ENCODE measurements around the gene SPRR3.
"Not testable (repeated sequence)": the region's sequence is repeated elsewhere in the genome, so short reads cannot be mapped to it uniquely, and the experiment has no call there.

Gene SPRR3

DNA sequence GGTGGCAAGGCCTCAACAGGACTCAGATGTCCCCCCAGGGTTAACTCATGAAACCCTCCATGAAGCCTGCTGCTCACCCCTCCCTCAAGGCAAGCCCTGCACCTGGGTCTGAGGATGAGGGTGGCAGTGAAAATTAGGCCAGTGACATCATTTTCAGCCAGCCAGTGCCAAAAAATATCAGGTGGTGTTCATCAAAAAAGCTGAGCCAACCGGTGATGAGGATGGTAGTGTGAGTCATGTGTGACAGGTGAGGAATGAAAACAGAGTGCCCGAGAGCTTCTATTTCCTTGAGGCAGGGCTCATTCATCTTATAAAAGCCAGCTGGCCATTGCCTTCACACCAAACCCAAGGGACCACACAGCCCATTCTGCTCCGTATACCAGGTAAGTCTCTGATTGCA, 17.8 kb upstream of the SPRR3 start, which contains the start of gene SPRR1A:
SPRR1A (plus strand) TSS at position 339 of the 400 bp plus-strand sequence. CDS start 1,150 bp downstream, outside the sequence.
- DNase-seq (ENCODE audit: low spot score) = no peak

DNA sequence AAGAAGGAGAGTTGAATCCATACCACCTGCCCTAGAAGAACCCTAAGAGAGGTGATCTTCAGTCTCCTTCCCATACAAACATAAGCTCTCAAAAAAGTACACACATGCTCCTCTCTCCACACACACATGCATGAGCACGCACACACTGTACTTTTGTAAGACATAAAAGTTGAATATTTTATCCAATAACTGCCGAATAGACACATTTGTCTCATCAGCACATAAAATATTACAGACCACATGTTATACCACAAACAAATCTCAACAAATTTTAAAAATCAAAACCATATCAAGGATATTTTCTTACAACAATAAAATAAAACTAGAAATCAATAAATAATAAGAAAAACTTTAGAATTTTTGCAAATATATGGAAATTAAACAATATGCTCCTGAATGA, 15.0 kb upstream of the SPRR3 start:
- DNase-seq (ENCODE audit: low spot score) = no peak

DNA sequence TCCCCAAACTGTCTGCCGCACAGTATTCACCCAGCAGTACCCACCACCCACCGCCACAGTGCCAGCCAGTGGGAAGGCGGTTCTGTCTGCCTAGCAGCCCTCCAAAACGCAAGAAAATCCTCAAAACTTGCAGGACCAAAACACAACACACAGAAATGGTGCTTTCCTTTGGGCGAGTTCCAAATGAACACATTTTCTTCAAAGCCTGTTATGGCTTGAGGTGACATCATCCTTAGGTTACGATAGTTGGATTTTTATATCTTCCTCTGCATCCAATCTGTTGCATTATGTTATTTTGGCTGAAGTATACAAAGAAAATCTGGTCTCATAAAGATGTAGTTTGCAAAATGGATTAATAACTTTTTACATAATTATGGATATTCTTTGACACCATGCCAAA, 8.4 kb upstream of the SPRR3 start:
- DNase-seq (ENCODE audit: low spot score) = no peak

DNA sequence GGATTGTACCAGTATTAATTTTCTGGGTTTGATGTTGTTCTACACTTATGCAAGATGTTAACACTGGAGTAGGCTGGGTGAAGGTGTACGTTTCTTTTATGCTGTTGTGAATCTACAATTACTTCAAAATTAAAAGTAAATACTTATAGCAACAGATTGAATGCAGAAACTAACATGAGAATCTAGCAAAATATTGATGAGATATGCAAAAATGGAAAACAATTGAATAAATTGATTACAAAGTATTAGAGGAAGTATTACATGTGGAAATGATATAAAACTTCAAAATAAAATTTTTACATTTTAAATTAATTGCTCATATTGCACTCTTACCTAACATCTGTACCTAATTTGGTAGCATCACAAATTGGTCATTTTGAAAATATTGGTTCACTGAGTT, 5.7 kb upstream of the SPRR3 start:
- no peak for DNase-seq (ENCODE audit: low spot score)

DNA sequence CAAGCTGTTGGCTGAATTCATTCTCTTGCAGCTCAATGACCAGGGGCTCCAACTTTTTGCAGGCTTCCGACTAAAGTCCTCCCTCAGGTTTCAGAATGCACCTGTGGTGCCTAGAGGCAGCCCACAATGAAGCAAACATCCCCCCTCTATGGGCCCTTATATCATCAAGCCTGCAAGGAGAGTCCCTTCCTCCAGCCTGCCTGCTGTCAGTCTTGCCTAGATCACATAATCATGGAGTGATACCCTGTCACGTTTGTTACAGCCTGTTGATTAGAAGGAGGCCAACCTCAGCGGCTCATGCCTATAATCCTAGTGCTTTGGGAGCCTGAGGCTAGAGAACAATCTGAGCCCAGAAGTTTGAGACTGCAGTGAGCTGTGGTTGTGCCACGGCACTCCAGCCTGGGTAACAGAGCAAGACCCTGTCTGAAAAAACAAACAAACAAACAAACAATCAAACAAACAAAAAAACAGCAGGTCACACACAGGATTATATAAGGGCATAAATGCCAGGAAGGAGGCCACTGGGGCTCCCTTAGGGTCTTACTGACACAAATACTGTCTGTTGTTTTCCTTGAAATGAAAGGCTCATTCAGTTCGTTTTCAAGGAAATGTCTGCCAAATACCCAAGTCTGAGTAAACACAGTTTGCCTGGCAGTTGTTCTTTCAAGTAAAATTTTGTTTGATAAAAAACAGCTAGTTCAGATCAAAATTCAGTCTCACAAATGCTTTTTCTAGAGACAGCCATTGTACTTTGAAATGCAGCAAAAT, 4.7 kb upstream of the SPRR3 start:
- no peak for DNase-seq (ENCODE audit: low spot score)

DNA sequence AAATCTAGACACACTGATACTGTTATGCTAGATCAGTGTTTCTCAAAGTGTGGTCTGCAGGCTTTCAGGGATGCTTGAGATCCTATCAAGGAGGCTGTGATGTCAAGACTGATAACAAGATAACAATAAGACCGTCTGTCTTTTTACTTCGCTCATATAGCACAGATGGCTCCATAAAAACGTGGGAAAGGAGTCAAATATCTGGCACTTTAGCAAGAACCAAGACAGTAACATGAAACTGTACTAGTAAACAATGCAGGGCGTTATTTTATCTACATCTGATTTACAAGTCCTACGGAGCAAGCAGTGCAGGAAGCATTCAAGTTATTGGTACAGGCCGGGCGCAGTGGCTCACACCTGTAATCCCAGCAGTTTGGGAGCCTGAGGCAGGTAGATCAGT, 3.6 kb upstream of the SPRR3 start:
- no peak for DNase-seq (ENCODE audit: low spot score)

DNA sequence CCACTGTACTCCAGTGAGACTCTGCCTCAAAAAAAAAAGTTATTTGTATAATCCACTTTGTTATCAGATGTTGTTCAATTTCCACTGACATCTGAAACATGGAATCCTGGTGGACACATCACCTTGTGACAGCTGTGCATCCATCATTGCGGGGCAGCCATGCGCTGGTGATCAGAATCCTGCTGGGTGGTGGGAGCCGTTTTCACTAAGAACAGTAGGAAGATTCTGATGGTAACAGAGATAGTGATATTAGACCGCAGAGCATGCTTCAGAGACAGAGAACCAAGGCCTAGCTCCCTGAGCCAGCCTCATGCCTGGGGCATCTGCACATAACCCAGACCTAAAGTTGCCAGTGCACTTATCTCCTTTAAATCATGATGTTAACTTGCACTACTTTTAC, 3.1 kb upstream of the SPRR3 start:
- no peak for DNase-seq (ENCODE audit: low spot score)

DNA sequence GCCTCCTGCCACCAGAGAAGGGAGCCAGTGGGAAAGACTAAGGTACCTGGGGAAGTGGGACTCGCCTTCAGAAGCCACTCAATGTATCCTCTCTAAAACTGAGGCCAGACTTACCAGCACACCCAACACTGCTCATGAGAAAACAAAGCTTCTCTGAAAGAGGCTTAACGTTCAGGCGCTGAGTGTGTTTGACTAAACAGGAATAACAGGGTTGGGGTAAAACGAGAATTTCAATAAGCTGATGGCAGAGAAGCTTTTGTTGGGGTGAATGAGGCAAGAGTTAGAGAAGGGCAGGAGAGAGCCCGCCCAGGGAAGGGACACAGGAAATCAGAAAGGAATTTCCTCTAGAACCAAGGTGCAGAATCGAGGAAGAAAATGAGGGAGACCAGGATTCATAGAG, 1.7 kb upstream of the SPRR3 start:
- no peak for DNase-seq (ENCODE audit: low spot score)

DNA sequence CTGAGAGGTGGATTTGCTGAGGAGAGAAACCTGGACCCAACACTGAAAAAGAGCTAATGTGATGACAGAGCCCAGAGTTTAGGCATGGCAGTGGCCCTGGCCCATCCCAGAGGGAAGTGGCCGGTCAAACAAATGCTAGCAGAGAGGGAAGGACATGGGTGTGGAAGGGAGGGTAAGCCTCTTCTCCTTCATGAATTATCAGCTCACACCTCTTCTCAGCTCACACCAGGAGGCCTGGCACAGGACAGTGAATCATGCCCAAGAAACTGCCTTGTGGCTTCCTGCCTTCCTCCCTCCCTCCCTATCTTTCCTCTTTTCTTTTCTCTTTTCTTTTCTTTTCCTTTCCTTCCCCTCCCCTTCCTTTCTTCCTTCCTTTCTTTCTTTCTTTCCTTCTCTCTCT, 1.3 kb upstream of the SPRR3 start:
- DNase-seq (ENCODE audit: low spot score) = no peak

DNA sequence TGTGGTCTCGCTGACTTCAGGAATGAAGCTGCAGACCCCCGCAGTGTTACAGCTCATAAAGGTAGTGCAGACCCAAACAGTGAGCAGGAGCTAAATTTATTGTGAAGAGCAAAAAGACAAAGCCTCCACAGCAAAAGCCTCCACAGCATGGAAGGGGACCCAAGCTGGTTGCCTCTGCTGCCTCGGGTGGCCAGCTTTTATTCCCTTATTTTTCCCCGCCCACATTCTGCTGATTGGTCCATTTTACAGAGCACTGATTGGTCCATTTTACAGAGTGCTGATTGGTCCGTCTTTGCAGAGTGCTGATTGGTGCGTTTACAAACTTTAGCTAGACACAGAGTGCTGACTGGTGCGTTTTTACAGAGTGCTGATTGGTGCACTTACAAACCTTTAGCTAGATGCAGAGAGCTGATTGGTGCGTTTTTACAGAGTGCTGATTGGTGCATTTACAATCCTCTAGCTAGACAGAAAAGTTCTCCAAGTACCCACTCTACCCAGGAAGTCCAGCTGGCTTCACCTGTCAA, 9.7 kb downstream of the SPRR3 start:
- DNase-seq (ENCODE audit: low spot score) = not testable (repeated sequence)

DNA sequence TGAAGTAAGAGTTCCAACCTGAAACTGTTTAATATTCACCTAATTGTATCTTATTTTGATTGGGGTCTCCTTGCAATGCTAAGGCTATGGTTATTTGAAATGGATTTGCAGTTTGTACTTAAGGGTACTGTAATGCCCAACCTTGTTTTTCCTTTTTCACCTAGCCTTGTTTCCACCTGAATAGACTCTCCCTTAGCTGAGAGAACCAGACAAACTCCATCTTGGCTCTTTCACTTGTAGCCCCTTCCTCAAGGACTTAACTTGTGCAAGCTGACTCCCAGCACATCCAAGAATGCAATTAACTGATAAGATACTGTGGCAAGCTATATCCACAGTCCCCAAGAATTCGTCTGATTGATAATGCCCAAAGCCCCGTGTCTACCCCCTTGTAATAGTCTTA, 20.3 kb downstream of the SPRR3 start:
- DNase-seq (ENCODE audit: low spot score) = not testable (repeated sequence)

DNA sequence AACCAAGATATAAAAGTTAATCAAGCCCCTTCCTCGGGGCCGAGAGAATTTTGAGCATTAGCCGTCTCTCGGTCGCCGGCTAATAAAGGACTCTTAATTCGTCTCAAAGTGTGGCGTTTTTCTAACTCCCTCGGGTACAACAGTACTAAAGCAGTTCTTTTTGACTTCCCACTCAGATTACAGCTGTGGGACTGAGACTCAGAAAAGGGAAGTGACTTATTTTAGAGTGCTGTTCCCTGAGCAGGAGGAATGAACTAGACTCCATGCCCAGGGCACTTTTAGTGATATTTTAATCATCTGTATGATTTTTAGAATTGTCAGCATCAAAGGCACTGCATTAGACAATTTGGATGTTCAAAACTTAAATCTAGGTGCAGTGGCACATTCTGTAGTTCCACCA, 20.8 kb downstream of the SPRR3 start:
- DNase-seq (ENCODE audit: low spot score) = not testable (repeated sequence)

DNA sequence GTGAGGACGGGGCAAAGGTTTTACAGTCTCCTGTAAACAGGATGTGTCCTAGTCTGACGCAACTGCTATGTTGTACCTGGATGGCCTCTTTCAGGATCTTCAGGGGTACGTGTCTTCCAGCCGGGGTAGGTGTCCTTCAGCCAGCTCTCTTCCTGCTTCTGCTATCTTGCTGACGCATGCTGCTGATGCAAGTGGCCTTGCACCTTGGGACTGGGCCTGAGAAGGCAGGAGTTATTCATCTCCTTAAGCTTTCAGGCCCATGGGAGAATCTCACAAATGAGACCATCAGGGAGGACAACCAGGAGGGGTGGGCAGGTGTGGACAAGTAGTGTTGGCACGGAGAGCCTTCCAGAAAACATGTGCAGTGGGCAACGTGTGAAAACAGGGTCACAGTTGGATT, 21.6 kb downstream of the SPRR3 start:
- no peak for DNase-seq (ENCODE audit: low spot score)

DNA sequence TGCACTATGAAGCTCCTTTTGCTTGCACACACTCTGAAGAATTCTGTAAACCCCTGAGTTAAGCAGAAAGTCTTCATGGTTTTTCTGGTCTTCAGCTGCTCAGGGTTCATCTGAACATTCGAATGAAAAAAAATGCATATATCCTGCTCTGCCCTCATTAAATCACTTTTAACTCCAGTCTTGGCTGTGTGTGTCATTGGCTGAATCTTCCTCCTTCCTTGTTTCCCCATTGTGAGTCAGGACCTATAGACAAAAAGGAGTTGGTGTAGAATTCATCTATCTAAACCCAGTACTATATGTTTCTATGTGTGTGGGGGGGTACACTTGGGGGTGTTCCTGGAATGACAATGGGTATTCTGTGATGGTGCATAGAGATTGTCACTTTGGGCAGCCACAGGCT, 22.9 kb downstream of the SPRR3 start:
- no peak for DNase-seq (ENCODE audit: low spot score)

DNA sequence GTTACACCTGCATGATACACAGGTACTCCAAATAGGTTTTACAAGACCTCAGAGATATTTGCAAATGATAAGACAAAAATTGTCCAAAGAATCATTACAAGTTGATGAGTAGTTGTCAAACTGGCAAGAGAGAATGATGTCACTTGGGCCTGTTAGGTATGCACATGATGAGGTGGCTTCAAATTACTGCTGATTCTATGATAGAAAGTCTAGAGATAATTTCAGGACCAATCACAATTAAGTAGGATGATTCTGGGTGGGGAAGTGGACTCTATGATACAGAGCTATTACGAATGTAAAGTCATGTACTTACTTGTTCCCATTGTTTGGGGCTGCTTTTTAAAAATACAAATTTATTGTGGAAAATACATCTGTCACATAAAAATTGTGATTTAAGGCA, 24.2 kb downstream of the SPRR3 start:
- DNase-seq (ENCODE audit: low spot score) = no peak

DNA sequence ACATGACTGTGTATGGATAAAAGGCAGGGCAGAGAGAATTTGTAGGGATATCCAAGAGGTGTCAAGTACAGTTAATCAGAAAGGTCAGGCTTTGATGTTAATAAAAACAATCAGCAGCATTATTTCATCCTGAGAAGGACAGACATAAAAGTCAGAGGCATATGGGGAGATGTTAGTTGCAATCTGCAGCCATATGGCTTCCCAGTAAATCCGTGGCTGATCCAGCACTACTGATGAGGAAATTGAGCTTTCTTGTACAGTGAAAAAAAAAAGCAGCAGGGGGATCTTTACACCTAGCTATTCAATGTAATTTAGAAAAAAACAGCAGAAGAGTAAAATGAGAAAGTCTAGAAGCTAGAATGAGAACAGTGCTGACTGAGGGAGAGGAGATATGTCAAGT, 27.2 kb downstream of the SPRR3 start:
- no peak for DNase-seq (ENCODE audit: low spot score)

DNA sequence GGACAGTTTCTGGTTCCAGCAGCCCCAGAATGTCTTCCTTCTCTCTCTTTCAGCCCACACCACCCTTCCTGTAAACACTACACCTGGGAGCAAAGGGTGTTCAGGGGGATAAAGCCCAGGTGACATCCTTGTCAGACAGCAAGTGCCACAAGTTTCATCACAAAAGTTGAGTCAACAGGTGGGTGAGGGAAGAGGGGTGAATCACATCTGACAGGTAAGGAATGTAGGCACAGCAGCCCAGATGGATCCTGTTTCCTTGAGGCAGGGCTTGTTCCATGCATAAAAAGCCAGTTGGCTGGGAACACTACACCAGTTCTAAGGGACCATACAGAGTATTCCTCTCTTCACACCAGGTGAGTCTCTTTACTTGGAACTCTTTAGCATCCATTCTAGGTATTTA, 29.3 kb downstream of the SPRR3 start, which contains the start of gene SPRR1B:
SPRR1B (plus strand) TSS at position 309 of the 400 bp plus-strand sequence. CDS start 1,143 bp downstream, outside the sequence.
- DNase-seq (ENCODE audit: low spot score) = no peak

DNA sequence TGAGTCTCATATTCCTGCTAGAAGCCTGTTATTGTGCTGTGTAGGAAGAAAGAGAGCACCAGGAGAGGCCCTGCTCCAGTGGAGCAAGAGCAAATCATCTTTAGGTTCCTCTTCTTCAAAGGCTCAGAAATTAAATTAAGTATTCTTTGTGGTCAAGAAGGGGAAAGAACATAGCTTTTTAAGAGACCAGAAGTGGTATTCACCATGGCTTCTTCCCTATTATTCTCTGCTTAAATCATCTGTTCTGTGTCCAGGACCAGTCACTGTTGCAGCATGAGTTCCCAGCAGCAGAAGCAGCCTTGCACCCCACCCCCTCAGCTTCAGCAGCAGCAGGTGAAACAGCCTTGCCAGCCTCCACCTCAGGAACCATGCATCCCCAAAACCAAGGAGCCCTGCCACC, 30.5 kb downstream of the SPRR3 start:
- no peak for DNase-seq (ENCODE audit: low spot score)

DNA sequence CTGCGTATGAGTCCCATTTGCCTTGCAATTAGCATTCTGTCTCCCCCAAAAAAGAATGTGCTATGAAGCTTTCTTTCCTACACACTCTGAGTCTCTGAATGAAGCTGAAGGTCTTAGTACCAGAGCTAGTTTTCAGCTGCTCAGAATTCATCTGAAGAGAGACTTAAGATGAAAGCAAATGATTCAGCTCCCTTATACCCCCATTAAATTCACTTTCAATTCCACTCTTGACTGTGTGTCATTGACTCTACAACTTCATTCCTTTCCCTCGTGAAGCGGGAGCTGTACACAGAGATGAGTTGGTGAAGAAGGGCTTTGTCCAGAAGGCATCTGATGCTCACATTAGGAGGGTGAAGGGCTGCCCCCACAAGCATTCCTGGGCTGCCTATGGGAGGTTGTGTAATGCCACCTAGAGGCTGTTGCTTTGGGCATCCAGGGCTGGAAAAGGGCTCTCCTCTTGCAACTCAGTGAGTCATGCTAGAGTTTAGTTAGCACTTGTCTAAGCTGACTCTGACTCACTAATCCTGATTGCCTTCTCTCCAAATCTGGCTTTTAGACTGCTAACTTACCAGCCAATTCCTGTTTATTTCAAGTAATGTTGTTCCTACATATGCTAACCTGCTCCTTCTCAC, 31.2 kb downstream of the SPRR3 start:
- no peak for DNase-seq (ENCODE audit: low spot score)

DNA sequence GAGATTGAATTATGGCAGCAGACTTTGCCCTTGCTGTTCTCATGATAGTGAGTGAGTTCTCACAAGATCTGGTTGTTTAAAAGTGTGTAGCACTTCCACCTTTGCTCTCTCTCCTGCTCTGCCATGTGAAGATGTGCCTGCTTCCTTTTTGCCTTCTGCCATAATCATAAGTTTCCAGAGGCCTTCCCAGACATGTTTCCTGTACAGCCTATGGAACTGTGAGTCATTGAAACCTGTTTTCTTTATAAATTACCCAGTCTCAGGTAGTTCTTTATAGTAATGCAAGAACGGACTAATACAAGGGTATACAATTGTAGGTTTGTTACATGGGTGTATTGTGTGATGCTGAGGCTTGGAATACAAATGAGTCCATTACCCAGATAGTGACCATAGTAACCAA, 33.7 kb downstream of the SPRR3 start:
- DNase-seq (ENCODE audit: low spot score) = no peak

DNA sequence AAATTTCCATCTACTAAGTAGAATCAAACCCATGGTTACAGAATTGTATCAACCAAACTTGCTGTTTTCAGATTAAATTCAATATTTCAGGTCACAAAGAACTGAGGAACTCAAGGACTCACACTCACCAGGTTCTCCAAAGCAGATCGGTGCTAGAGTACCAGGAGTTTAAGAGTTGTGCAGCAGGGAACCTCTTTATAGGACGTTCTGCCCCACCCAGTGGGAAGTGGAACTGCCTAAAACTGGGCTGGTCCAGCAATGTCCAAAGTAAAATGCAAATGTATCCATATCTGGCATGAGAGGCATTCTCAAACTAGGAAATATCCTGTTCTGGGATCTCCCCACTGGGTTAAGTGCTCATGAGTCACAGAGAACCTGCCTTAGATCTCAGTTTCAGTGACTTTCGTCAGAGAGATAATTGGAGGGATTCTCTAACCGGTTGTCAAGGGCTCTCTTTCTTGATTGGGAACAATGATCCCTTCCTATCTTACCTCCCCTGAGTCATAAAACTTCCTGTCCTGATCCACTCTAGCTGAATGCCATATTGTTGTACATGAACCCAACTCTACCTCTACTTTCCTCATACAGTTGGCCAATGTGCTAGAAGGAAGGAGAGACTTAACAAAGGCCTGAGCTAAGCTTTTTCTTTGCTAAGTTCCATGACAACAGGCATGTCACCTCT, 39.5 kb downstream of the SPRR3 start, which contains the start of gene SPRR2D:
SPRR2D (minus strand) TSS at position 171 of the 682 bp plus-strand sequence. CDS start 774 bp downstream, outside the sequence.
- no peak for DNase-seq (ENCODE audit: low spot score)

DNA sequence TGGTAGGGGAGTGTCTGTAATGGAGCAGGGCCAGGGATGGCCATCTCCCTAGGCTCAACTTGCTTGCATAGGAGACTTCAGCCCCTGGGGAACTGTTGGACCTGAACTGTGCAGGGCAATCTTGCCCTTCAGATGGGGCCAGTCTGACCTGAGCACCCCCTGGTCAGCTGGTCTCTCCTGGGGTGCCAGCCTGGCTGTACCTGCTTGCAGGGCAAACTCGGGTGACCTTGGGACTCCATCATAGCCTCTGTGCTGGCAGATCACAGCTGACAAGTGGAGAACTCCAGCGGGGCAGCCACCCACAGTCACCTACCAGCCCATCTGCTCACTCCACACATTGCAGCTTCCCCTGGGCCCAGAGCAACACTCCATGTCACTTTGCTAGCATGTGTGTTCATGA, 47.7 kb downstream of the SPRR3 start:
- DNase-seq (ENCODE audit: low spot score) = no peak

Measured in kidney capillary endothelial cell (primary cell).